ENCODE data around the gene ABHD14A.
A peak's percentile ranks its signal among the peaks of the same experiment; 100 is the strongest.
"Not testable (repeated sequence)": the region's sequence is repeated elsewhere in the genome, so short reads cannot be mapped to it uniquely, and the experiment has no call there.

ABHD14A gene

DNA sequence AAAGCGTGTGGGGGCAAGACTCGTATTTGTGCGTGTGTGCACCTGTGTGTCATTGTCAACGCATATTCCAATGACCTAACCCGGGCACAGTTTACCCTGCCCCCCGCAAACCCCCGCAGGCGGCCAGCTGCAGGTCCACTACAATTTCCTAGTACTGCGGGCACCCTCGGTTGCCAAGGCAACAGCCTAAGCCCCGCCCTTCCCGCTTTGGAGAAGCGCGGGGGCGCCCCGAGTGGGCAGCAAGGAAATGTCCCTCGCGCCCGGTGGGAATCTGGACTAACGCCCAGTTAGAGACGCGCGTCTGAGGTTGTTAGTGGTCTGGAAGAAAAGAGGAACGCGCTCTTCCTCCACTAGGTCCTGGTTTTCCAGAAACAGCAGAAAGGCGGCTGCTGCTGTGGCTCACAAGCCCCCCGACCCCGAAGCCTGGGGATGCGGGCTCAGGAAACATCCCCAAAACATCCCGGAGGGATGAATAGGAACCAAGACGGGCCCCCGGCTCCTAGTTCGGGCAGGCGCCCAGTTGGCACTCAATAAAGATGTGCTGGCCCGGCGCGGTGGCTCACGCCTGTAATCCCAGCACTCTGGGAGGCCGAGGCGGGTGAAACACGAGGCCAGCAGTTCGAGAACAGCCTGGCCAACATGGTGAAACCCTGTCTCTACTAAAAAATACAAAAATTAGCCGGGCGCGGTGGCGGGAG is 1.1 kb downstream of the ABHD14A start:
- peak; percentile 43 to 48 for DNase-seq

DNA sequence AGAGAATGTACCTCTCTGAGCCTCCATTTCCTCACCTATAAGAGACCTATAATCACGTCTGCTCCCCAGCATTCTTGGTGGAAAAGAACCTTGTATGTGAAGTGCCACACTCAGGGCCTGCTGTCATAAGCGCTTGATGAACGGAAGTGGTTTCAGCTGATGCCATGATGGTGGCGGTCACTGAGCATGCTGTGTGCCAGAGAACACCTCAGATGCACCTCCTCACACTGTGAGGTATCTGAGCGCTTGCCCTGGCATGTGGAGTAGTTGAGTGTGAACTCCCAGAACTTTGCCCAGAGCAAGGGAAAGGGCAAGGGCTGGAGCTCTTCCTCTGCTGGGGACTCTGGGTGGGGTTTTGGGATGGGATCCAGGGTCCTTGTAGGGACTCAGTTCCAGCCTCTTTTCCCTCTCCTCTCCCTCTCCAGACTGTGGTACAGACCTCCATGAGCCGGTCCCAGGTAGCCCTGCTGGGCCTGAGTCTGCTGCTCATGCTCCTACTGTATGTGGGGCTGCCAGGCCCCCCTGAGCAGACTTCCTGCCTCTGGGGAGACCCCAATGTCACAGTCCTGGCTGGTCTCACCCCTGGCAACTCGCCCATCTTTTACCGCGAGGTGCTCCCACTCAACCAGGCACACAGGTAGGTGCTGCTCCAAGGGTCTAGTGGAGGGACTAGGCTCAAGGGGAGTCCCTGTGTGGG is 2.7 kb downstream of the ABHD14A start:
- peak; percentile 26 to 53 for DNase-seq

DNA sequence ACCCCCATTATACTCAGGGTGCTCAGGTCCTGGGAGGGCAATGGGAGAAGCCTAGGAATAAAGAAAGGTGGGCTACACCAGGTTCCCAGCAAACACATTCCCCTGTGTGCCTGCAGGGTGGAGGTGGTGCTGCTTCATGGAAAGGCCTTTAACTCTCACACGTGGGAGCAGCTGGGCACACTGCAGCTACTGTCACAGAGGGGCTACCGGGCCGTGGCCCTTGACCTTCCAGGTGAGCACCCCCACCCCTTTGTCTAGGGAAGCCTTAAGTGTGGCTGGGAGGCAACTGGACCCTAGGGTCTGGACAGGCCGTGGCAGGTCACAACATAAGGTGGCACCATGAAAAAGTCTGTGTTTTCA is 3.3 kb downstream of the ABHD14A start:
- DNase-seq: no peak

DNA sequence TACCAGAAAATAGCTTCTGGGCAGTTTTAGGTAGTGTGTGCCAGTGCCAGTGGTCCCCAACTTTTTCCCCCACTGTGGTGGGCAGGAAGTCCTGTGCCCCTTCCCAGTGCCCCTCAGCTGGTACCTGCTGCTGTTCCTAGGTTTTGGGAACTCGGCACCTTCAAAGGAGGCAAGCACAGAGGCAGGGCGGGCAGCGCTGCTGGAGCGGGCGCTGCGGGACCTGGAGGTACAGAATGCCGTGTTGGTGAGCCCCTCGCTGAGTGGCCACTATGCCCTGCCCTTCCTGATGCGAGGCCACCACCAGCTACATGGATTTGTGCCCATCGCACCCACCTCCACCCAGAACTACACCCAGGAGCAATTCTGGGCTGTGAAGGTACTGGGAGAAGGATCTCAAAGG is 5.4 kb downstream of the ABHD14A start:
- DNase-seq: no peak

DNA sequence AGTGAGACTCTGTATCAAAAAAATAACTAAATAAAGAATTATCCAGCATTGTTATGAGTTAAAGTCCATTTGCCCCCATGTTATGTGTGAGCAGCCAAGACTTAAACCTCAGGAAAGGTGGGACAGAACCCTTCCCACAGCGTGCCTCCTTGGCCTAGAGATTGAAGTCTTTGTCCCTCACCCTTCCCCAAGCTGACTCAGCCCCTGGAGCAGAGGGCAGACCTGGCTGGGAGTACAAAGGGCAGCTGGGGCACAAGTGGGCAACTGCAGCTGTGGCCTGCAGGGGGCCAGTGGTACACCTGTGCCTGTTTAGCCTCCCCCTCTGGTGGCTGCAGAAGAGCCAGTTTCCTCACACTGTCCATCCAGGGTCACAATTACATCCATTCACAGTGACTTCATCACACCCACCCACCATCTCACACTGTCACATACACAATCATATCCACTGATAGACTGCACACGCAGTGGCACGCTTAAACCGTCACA is 7.5 kb downstream of the ABHD14A start:
- DNase-seq: peak in 1 of 2 donors; percentile 19

DNA sequence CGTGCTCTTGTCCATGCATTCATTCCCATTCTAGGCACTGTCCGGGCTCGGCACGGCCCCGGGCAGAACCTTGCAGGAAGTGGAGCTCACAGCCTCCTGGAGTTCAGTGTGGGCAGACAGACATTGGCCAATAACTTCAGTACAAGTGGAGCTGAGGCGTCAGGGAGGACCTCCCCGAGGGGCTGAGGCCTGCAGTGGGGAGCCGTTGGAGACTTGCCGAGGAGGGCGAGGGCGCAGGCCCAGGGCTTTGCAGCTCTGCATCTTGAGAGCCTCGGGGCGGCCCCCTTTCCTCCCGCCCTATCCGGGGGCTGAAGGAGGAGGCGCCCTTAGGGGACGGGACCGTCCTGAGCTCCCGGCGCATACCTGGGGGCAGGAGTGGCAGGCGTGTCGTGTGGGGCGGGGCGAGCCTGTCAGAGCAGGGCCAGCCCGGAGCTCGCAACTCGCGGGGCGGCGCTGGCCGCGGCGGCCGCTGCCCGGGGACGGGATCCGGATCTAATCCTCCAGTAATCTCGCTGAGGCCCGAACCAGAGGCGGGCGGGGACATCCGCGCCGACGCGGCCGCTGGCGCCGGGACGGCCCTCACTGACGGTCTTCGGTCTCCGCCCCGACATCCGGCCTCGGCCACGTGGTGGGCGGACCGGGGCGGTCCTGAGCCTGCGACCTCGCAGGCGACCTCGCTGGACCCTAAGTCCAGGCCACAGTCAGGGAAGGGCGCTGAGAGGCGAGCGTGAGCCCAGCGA is 8.1 kb downstream of the ABHD14A start, which contains the start of gene ACY1:
Gene ACY1 (plus strand): TSS at position 698 of the 740 bp plus-strand sequence. CDS start 530 bp downstream, outside the sequence.
- peak; percentile 64 to 76 for DNase-seq

DNA sequence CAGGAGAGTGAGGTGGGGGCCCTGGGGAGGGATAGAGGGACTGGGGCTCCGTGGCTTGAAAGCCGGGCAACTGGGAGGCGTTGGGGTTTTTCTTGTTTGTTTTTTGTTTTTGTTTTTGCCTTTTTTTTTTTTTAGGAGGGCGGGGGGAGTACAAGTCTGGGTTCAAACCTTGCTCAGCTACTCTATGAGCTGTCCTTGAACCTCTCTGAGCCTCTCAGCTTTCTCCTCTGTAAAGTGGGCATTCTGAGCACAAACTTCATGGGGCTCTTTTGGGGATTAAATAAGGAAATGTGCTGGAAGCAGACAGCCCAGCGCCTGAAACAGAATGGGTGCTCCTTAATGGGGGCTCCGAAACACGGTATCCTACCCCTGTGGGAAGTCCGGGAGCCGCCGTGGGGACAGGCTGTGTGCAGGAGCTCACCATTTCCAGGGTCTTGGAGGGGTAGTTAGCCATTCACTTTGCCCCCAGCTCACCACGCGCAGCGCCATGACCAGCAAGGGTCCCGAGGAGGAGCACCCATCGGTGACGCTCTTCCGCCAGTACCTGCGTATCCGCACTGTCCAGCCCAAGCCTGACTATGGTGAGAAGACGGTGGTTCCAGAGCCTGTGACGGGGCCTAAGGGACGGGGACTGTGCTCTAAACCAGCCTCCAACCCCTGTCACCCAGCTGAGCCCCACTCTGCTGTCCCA is 8.9 kb downstream of the ABHD14A start:
- DNase-seq: no peak

DNA sequence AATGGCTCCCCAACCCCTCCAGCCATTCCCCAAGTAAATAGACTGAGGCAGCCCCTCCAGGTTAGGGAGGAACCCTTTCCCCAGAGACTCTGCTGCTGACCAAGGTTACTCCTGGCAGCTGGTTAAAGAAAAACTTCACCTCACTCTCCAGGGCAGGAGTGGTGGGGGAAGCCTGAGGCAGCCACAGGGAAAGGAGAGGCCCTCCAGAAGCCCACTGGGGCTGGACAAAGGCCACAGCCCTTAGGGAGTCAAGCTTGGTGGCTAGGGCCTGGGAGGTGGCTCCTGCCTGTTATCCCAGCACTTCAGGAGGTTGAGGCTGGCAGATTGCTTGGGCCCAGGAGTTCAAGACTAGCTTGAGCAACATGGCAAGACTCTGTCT is 9.4 kb downstream of the ABHD14A start:
- DNase-seq: no peak

DNA sequence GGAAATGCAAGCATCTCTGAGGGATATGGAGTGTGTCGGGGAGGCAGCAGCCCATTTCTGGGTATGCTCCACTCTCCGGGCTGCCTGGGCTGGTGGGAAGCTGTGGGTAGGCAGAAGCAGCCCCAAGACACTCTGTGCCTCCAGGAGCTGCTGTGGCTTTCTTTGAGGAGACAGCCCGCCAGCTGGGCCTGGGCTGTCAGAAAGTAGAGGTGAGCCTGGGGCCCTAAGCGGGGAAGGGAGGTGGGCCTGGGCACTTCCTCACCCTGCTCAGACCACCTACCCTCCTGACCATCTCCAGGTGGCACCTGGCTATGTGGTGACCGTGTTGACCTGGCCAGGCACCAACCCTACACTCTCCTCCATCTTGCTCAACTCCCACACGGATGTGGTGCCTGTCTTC is 10.2 kb downstream of the ABHD14A start:
- no peak for DNase-seq

DNA sequence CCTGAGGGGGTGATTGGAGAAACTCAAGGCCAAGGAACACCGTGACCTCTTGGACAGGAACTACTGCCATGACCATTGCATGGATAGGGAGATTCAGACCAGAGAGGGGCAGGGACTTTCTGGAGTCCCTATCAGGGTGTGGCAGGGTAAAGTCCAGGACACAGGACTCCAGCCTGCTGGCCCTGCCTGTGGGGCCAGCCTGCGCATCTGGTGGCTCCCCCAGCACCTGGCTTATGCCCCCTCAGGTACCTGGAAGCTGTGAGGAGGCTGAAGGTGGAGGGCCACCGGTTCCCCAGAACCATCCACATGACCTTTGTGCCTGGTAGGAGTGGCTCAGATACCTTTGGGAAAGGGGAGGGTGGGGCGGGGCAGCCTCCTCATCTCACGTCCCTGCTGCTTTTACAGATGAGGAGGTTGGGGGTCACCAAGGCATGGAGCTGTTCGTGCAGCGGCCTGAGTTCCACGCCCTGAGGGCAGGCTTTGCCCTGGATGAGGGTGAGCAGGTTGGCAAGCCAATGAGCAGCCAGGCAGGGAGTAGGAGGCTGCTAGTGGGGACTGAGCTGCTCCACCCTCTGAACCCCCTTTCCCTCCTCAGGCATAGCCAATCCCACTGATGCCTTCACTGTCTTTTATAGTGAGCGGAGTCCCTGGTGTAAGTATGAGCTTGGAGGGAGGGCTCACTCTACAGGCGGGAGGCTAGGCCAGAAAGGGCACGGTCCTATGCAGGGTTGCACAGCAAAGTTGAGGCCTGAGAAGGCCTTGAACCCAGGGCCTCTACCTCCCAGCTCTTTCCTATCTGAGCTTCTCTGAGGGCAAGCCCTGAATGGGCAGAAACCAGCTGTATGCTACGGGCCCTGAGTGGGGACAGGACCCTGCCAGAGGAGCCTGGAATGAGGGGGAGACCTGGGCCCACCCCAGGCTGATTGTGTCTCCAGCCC is 11.4 kb downstream of the ABHD14A start:
- DNase-seq: no peak

DNA sequence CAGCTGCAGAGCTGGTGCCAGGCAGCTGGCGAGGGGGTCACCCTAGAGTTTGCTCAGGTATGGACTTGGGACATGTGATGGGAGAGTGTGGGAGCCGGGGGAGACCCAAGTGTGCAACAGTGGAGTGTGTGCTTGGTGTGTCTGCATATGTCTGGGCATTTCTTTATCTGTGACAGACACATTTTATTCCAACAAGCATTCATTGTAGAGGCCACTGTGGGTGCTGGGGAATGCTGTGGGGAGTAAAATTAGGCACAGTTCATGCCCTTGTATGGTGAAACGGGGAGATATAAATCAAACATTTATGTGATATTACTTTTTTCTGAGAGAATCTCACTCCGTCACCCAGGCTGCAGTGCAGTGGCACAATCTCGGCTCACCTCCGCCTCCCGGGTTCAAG is 12.7 kb downstream of the ABHD14A start:
- no peak for DNase-seq

DNA sequence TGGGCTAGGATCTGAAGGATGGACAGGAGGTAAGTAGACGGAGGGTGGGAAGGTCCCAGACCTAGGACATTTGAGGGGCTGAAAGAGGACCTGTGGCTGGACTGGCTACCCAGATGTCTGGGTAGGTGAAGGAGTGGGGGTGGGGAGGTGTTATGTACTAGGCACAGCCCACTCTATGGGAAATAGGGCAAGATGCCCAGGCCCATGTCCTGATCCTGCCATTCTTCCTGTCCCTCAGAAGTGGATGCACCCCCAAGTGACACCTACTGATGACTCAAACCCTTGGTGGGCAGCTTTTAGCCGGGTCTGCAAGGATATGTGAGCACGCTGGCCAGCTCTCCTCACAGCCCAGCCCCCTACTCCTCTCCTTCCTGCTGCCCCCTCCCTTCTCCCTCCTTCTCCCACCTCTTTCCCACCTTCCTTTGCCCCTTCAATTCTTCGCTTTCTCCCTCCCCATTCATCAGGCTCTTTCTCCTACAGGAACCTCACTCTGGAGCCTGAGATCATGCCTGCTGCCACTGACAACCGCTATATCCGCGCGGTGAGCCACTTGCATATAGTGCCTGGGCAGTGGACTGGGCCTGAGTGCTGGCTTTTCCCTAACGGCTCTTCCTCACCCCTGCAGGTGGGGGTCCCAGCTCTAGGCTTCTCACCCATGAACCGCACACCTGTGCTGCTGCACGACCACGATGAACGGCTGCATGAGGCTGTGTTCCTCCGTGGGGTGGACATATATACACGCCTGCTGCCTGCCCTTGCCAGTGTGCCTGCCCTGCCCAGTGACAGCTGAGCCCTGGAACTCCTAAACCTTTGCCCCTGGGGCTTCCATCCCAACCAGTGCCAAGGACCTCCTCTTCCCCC is 13.7 kb downstream of the ABHD14A start:
- DNase-seq: no peak

DNA sequence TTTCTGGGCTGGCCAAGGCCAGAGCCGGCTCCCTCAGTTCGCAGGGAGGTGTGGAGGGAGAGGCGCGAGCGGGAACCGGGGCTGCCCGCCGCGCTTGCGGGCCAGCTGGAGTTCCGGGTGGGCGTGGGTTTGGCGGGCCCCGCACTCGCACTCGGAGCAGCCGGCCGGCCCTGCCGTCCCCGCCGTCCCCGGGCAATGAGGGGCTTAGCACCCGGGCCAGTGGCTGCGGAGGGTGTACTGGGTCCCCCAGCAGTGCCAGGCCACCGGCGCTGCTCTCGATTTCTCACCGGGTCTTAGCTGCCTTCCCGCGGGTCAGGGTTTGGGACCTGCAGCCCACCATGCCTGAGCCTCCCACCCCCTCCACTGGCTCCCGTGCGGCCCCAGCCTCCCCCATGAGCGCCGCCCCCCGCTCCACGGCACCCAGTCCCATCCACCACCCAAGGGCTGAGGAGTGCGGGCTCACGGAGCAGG is 15.7 kb downstream of the ABHD14A start:
- not testable (repeated sequence) for DNase-seq

DNA sequence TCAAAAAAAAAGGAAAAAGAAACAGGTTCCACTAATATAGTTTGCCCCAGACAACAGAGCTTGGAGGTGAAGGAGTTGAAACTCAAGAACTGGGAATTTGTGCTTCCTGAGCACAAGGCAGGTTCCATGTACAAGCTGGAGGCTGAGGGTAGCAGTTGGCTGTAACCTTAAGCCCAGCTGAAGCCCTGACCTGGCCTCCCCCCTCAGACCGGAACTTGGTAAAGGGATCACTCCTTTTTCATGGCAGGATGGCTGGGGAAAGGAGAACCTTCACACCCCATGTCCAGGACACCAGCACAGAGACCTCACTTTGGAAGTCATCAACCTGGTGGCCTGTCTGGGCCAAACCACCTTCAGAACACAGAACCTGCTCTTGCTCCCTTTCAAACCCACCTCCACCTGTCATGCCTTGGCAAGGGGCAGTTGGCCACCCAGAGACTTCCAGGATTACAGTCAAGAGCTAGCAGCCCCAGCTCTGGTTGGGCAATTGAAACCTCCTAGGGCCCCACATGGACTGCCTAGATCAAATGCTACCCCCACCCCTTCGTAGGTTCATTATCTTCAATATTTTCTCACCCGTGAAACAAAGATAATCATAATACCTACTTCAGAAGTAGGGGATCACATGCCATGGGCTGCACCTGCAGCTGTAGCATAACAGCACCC is 17.3 kb downstream of the ABHD14A start:
- DNase-seq: no peak

DNA sequence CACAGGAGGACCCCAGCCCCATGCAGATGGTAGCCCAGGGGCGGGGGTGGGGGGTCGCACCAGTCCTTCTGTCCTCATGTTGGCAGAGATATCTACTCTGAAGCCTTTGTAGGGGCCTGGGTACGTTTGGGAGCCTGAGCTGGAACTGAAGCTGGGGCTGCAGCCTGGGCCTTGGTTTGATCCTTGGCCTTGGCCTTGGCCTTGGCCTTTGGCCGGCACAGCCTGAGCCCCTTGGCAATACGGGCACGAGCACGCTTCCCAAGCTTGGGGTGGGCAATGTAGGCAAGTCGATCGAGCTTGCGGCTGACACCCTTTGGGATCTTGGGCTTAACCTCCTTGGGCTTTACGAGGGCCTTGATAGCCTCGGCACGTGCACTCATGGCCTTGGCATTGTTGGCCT is 18.8 kb downstream of the ABHD14A start:
- DNase-seq: not testable (repeated sequence)

DNA sequence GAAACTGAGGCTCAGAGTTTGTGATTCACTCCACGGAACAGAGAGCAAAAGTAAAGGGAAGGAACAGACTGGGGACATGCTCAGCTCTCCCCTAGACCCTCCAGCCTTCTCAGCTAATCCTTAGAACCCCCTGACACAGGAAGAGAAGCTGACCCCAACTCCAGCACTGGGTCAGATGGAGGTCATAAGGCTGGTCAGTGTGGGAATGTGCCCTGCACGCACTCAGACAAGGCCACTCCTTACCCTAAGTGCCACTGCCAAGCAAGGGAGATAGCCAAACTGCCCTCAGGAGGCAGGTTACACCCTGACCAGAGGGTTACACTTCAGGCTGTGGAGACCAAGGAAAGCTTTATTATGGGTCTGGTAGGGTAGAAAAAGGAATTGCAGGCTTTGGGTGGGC is 19.7 kb downstream of the ABHD14A start:
- no peak for DNase-seq

DNA sequence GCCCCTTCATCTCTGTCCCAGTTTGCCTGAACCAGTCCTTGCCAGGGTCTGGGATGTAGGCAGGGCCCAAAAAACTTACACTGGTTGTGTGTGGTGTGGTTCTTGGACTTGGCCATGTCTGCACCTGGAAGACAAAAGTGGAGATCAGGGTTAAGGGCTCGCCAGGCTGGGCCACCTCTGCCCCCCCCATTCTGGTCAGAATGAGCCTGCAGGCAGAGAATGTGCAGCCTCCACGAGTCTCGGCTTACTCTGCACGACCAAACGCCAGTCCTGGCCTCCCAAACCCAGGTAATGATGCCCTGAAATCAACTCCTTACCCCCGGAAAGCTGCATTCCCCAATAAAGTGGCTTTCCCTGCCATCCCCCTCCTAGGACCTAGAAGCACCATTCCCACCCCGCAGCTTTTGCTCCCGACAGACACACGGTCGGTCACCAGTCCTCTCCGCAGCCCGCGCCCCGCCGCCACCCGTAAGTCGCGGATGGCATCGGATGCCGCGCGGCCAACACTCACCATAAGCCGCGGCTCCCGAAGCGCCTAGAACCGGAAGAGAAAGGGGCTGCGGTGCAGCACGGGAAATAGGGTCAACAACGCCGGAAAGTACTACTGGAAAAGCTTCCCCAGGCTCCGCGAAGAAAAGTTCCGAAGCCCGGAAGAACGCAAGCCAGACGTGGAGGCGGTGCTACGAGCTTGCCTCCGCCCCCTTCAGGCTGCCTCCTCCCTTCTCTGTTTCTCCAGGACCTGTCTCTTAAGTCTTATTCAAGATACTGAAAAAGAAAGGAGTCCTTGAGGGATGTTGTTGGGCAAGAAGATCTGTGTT is 20.7 kb downstream of the ABHD14A start, which contains the start of gene RPL29:
Gene RPL29 (minus strand): TSS at position 550 of the 818 bp plus-strand sequence. CDS start 434 bp downstream, at position 116.
- peak; percentile 93 to 95 for DNase-seq

DNA sequence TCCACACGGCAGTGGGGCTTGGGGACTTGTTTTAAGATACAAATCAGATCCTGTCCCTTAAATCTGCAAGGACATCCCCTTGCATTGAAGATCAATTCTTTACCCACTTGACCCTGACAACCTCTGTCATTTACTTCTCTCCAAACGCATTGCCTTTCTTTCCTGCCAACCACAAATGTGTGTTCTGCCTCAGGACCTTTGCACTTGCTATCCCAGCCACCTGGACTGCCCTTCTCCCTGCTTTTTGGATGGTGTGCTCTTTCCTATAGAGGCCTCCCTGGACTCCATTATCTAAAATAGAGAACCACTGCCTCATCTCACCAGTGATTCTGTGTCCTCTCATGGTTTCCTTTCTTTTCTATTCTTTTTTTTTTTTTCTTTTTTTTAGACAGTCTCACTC is 22.3 kb downstream of the ABHD14A start:
- no peak for DNase-seq

DNA sequence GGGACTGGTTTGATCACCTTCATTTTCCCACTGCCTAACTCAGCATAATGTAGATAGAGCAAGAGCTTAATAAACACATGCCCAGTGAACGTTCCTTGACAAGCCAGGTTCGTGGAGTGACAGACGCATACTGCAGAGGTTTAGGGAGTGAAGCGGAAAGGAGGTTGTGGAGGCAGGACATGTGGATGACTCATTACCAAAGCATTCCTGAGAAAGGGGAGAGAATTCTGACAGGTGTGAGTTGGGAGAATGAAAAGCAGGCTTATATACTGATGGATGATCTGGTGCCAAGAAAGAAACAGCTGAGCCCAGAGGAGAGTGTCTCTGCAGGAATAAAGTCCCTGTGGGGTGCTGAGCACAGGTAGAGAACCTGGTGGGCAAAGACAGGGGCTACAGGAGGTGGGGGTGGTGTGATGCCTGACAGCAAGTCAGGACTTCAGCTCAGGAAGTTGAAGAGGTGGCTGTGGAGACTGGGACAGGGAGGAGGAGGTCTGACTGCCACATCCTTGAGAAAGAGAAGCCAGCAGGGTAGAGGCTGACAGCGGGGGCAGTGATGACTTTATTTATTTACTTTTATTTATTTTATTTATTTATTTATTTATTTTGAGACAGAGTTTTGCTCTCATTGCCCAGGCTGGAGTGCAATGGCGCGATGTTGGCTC is 23.2 kb downstream of the ABHD14A start:
- DNase-seq: no peak
